NT2/D1 (cell line): ENCODE results near the gene IL3RA.
"Not testable (repeated sequence)": the region's sequence is repeated elsewhere in the genome, so short reads cannot be mapped to it uniquely, and the experiment has no call there.

ENCODE experiments used
- DNase-seq: peaks from one replicate; pipeline ENCODE4 v3.0.0-alpha.2; 2011; ENCODE audit warnings: low read depth, low spot score
- H3K27me3 ChIP-seq: 2 replicates; pipeline ENCODE4 v1.6.0; 2011; ENCODE audit warnings: mild to moderate bottlenecking; ENCODE audit not compliant: insufficient read length, insufficient read depth
- H3K36me3 ChIP-seq: 2 replicates; pipeline ENCODE4 v1.6.1; 2011; ENCODE audit warnings: mild to moderate bottlenecking, low read length, mixed read lengths; ENCODE audit not compliant: insufficient read depth, insufficient read length
- H3K4me1 ChIP-seq: 2 replicates; pipeline ENCODE4 v1.5.1; 2011; ENCODE audit not compliant: insufficient read depth, insufficient read length
- H3K4me3 ChIP-seq: 2 replicates; pipeline ENCODE4 v1.5.1; 2011; ENCODE audit warnings: low read depth; ENCODE audit not compliant: insufficient read length
- H3K9ac ChIP-seq: 2 replicates; pipeline ENCODE4 v1.6.0; 2011; ENCODE audit warnings: low read depth; ENCODE audit not compliant: insufficient read length
- H3K9me3 ChIP-seq: 2 replicates; pipeline ENCODE4 v1.5.1; 2011; ENCODE audit warnings: mild to moderate bottlenecking, low read length; ENCODE audit not compliant: insufficient read depth
- SUZ12 ChIP-seq: IDR thresholded peaks from 2 replicates; pipeline ENCODE4 v1.6.1; 2011; ENCODE audit not compliant: insufficient read length, insufficient read depth; ENCODE audit errors: extremely low read depth
- YY1 ChIP-seq: IDR thresholded peaks from 2 replicates; pipeline ENCODE4 v1.6.1; 2011; ENCODE audit not compliant: insufficient read length, insufficient read depth
- ZNF274 ChIP-seq: IDR thresholded peaks from 2 replicates; pipeline ENCODE4 v1.6.1; 2011; ENCODE audit warnings: mild to moderate bottlenecking, low read depth, low read length

IL3RA gene

GRCh38 chrX:1334854-1335253 is 1.7 kb upstream of the IL3RA start:
- Histone ChIP-seq H3K27me3 (no peaks in the 10 kb centered on the region), H3K4me3 (no peak overlapping the region), H3K4me1 (no peaks in the 10 kb centered on the region), H3K9me3 (peaks cover 8% of the 10 kb centered on the region), H3K9ac (no peak overlapping the region), H3K36me3 (peaks cover 8% of the 10 kb centered on the region)
- DNase-seq, result no peak
- TF ChIP-seq ZNF274 (no peak), YY1 (no peak), SUZ12 (no peak)

- Histone ChIP-seq H3K4me3 (no peak overlapping the region), H3K9me3 (peaks cover 14% of the 10 kb centered on the region), H3K36me3 (peaks cover 20% of the 10 kb centered on the region), H3K27me3 (no peaks in the 10 kb centered on the region), H3K4me1 (no peaks in the 10 kb centered on the region), H3K9ac (no peak overlapping the region)
- TF ChIP-seq SUZ12 (no peak), ZNF274 (no peak), YY1 (no peak)
- no peak for DNase-seq
Measured at GRCh38 chrX:1336948-1337779, 579 bp downstream of the IL3RA start.

- Histone ChIP-seq H3K36me3 (peaks cover 26% of the 10 kb centered on the region), H3K9ac (no peak overlapping the region), H3K9me3 (peaks cover 14% of the 10 kb centered on the region), H3K4me1 (no peaks in the 10 kb centered on the region), H3K4me3 (no peak overlapping the region), H3K27me3 (no peaks in the 10 kb centered on the region)
- TF ChIP-seq SUZ12, result no peak
- TF ChIP-seq YY1, result no peak
- no peak for TF ChIP-seq ZNF274
- DNase-seq, result no peak
Measured at GRCh38 chrX:1341545-1342184, 5.1 kb downstream of the IL3RA start.

- not testable (repeated sequence) for H3K9me3 ChIP-seq, H3K4me1 ChIP-seq, H3K27me3 ChIP-seq, H3K4me3 ChIP-seq, DNase-seq, H3K9ac ChIP-seq
- H3K36me3 ChIP-seq, result peaks cover 28% of the 10 kb centered on the region
Measured at GRCh38 chrX:1349606-1350005, 13.0 kb downstream of the IL3RA start.

- Histone ChIP-seq H3K9me3 (peaks cover 9% of the 10 kb centered on the region; the same call in 1 of the 2 replicates), H3K36me3 (peaks cover 22% of the 10 kb centered on the region), H3K9ac (no peak overlapping the region), H3K27me3 (no peaks in the 10 kb centered on the region), H3K4me3 (no peak overlapping the region), H3K4me1 (no peaks in the 10 kb centered on the region)
- no peak for TF ChIP-seq ZNF274
- no peak for TF ChIP-seq SUZ12
- no peak for TF ChIP-seq YY1
- no peak for DNase-seq
Measured at GRCh38 chrX:1351981-1352714, 15.6 kb downstream of the IL3RA start.

- H3K36me3 ChIP-seq, result peaks cover 30% of the 10 kb centered on the region
- no peaks in the 10 kb centered on the region for H3K27me3 ChIP-seq
- no peak overlapping the region for H3K4me3 ChIP-seq
- H3K9me3 ChIP-seq, result peaks cover 18% of the 10 kb centered on the region; the same call in 1 of the 2 replicates
- no peak for DNase-seq
- peaks cover 3% of the 10 kb centered on the region for H3K4me1 ChIP-seq
- no peak for TF ChIP-seq YY1
- TF ChIP-seq SUZ12, result no peak
- no peak for TF ChIP-seq ZNF274
- no peak overlapping the region for H3K9ac ChIP-seq
Measured at GRCh38 chrX:1354036-1355019, 17.7 kb downstream of the IL3RA start.
